ENCODE data around the gene FOXO1. TPM values are rescaled to one million over a fixed set of nuclear protein-coding genes. Genes with fewer than 3 reads are reported as not detected.
A peak's percentile ranks its signal among the peaks of the same experiment; 100 is the strongest.

Gene FOXO1
- total RNA-seq, 1 donor from 2014 or later: 13.2 TPM

GRCh38 chr13:40547591-40548315 is 118.7 kb downstream of the FOXO1 start:
- H3K27ac ChIP-seq (replicated peaks): no peak overlapping the region
- DNase-seq: no peak
- H3K36me3 ChIP-seq: no peaks in the 10 kb centered on the region
- no peak overlapping the region for H3K4me3 ChIP-seq
- no peaks in the 10 kb centered on the region for H3K9me3 ChIP-seq (replicated peaks)
- intact Hi-C loops (cut with micrococcal nuclease): no loop called here
- no peaks in the 10 kb centered on the region for H3K27me3 ChIP-seq (ENCODE audit: low read depth)
- peaks cover 17% of the 10 kb centered on the region for H3K4me1 ChIP-seq
- TF ChIP-seq, protein P1, sequence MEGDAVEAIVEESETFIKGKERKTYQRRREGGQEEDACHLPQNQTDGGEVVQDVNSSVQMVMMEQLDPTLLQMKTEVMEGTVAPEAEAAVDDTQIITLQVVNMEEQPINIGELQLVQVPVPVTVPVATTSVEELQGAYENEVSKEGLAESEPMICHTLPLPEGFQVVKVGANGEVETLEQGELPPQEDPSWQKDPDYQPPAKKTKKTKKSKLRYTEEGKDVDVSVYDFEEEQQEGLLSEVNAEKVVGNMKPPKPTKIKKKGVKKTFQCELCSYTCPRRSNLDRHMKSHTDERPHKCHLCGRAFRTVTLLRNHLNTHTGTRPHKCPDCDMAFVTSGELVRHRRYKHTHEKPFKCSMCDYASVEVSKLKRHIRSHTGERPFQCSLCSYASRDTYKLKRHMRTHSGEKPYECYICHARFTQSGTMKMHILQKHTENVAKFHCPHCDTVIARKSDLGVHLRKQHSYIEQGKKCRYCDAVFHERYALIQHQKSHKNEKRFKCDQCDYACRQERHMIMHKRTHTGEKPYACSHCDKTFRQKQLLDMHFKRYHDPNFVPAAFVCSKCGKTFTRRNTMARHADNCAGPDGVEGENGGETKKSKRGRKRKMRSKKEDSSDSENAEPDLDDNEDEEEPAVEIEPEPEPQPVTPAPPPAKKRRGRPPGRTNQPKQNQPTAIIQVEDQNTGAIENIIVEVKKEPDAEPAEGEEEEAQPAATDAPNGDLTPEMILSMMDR (IDR thresholded peaks at IDR 0.05; ENCODE audit: borderline replicate concordance): no peak

DNA sequence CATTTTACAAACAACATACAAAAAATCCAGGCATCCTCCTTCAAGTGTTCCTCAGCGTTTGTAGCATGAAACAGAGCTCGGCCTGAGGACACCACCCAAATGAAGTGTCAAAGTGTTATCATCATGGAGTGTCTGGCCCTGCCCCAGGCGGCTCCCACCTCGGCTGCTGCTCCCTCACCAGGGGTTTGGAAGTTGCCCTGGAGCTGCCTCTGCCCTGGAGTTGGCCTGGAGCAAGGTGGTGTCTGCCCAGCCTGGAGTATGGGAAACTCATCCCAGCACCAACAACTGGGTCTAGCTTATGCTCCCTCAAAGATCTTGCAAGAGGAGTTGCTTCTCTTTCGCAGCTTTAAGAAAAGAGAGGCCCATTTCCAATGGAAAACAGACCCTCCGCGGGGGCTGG is 120.4 kb downstream of the FOXO1 start:
- intact Hi-C loops (cut with micrococcal nuclease): no loop called here

GRCh38 chr13:40540328-40541044 is 126.0 kb downstream of the FOXO1 start:
- TF ChIP-seq, protein P1 (IDR thresholded peaks at IDR 0.05; ENCODE audit: borderline replicate concordance): no peak

More for the DNA sequence above, 120.4 kb downstream of the FOXO1 start:
- peaks cover 19% of the 10 kb centered on the region for H3K4me1 ChIP-seq
- no peak overlapping the region for H3K4me3 ChIP-seq
- DNase-seq: no peak
- H3K36me3 ChIP-seq: no peaks in the 10 kb centered on the region
- H3K9me3 ChIP-seq (replicated peaks): no peaks in the 10 kb centered on the region
- no peaks in the 10 kb centered on the region for H3K27me3 ChIP-seq (ENCODE audit: low read depth)
- TF ChIP-seq, protein P1 (IDR thresholded peaks at IDR 0.05; ENCODE audit: borderline replicate concordance): no peak
- no peak overlapping the region for H3K27ac ChIP-seq (replicated peaks)

DNA sequence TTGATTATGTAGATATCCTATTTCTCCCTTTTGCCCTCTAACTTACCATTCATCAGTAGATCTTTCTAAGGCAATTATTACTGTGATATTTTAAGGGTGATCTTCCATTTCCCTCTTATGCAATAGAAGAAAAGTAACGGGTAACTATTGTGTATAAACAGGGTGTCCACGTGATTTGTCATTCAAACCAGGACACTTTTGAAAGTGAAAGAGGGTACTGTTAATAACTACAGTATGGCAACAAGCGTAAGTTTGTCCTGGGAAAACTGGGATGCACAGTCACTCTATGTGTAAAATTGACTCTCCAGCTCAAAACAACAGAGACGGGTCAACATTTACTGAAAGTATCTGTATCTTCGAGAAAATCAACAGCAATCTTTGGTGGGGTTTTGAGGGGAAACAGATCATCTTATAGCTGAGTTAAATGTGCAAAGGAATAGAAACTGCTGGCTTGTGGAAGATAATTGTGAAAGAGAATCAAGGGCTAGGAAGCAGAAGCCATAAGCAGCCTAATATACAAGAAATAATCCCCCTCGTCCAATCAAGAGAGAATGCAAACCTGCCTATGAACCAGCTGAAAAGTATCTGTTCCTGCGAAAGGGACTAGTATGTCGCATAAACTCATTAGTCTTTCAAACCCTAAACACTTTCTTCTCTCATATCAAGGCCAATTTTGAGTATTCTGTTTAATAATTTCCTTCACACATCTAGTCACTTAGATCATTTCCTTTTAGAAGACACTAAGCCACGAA is 126.7 kb downstream of the FOXO1 start:
- H3K36me3 ChIP-seq: no peaks in the 10 kb centered on the region
- H3K9me3 ChIP-seq (replicated peaks): no peaks in the 10 kb centered on the region

More at GRCh38 chr13:40540328-40541044, 126.0 kb downstream of the FOXO1 start:
- H3K27ac ChIP-seq (replicated peaks): peak overlapping the region; percentile 43
- DNase-seq: no peak
- no peak overlapping the region for H3K4me3 ChIP-seq
- intact Hi-C loops (cut with micrococcal nuclease): no loop called here
- H3K9me3 ChIP-seq (replicated peaks): no peaks in the 10 kb centered on the region
- no peaks in the 10 kb centered on the region for H3K27me3 ChIP-seq (ENCODE audit: low read depth)
- no peaks in the 10 kb centered on the region for H3K36me3 ChIP-seq
- H3K4me1 ChIP-seq: peaks cover 18% of the 10 kb centered on the region

More for the DNA sequence above, 126.7 kb downstream of the FOXO1 start:
- no peak for DNase-seq
- TF ChIP-seq, protein P1 (IDR thresholded peaks at IDR 0.05; ENCODE audit: borderline replicate concordance): no peak
- Histone ChIP-seq H3K4me1 (peaks cover 18% of the 10 kb centered on the region), H3K27me3 (ENCODE audit: low read depth) (no peaks in the 10 kb centered on the region), H3K4me3 (no peak overlapping the region), H3K27ac (replicated peaks) (peak overlapping the region; percentile 43)
- intact Hi-C loops (cut with micrococcal nuclease): no loop called here
